ENCODE measurements around the gene C11orf91.

DNA sequence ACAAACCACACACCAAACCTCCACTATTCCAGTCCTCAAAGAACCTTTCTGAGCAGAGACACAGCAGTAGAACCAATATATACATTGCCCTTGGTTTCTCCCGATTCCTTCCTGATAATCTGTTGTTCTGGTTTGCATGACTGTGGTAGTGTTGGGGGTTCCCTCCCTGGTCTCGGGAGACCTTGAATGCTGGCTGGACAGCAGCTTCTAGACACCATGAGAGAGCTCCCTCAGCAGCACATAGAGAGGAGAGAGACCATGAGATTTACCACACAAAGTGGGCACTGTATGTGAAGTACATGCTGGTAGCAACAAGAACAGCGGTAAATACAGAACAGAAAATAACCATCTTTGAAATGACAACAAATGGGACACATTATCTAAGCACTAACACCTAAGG, 2.6 kb downstream of the C11orf91 start:
- TF ChIP-seq, protein P1, sequence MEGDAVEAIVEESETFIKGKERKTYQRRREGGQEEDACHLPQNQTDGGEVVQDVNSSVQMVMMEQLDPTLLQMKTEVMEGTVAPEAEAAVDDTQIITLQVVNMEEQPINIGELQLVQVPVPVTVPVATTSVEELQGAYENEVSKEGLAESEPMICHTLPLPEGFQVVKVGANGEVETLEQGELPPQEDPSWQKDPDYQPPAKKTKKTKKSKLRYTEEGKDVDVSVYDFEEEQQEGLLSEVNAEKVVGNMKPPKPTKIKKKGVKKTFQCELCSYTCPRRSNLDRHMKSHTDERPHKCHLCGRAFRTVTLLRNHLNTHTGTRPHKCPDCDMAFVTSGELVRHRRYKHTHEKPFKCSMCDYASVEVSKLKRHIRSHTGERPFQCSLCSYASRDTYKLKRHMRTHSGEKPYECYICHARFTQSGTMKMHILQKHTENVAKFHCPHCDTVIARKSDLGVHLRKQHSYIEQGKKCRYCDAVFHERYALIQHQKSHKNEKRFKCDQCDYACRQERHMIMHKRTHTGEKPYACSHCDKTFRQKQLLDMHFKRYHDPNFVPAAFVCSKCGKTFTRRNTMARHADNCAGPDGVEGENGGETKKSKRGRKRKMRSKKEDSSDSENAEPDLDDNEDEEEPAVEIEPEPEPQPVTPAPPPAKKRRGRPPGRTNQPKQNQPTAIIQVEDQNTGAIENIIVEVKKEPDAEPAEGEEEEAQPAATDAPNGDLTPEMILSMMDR (conservative IDR thresholded peaks at IDR 0.05): no peak
- TF ChIP-seq ZFX (IDR thresholded peaks at IDR 0.05): no peak

All from C4-2B (cell line).